Heart left ventricle (tissue), 13 donors: ENCODE measurements around the gene TMEM203.

Experiments
- POLR2A ChIP-seq, 2 donors: fragments of 450-650 bp; IDR thresholded peaks; one replicate each; pipeline ENCODE4 v1.6.1; 2017; ENCODE audit warnings: antibody characterized with exemption in 2 of 2, mild to moderate bottlenecking in 2 of 2, moderate library complexity in 2 of 2
- TF ChIP-seq, protein P1 (sequence below), 12 donors: fragments of 200-600 bp; sonication (generic) in 4 of 12; IDR thresholded peaks; one replicate each; pipeline versions ENCODE4 v1.5.0 to v1.8.0; 2018 to 2022; ENCODE audit warnings: antibody characterized with exemption in 12 of 12, mild to moderate bottlenecking in 5 of 12
- donor health status: ischemic (EF 13 %, LVEDD 7.1; RV severe dilation, severe dysfunction).
- donor health status: DM: no; HTN: yes; CAD: no.
- donor health status: DM: no; HTN: no; CAD: no.
- donor health status: ischemic (EF 25% LVEDD 6.9; RV normal size, moderate dysfunction).
- donor health status: ischemic (EF 25% LVEDD 5.7; RV mildly dilated, moderate dysfunction).
- donor health status: ischemic (EF 35%, LVEDD 5.7; RV mildly dilated, moderate dysfunction).
- donor health status: nonischemic (EF 11% LVEDD 7.7; RV severe dilation, severe dysfunction).
- donor health status: DM: yes; HTN: yes; CAD: no.
- donor health status: PGD.
- donor health status: ischemic (EF 29% LVEDD 5.4; RV normal size, mild dysfunction).
- donor health status: nonischemic (EF 23%, LVEDD 6.1; RV moderate dilation, normal function).

DNA sequence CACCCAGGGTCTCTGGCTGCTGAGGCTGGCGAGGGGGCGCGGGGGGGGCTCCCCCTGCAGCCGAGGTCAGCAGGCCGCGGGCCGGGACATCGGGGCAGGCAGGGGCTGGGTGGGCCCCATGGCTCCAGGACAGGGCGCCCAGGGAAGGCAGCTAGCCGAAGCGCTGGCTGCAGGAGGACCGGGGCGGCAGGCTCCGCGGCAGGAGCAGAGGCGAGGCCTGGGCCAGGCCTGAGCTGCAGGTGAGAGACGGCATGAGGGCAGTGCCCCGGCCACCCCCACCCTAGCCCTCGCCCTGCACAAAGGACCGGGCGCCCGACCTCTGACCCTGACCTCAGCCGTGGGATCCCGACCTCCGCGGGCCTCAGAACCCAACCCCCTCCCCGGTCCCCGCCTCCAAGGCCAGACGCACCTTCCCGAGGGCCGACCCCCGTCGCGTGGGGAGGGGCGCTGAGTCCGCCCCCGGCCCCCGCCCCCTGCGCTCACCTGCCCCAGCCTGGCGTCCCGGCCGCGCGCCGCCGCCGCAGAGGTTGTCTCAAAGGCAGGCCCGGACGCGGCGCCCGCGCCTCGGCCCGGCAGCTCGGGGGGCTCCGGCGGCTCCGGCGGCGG lies 16.2 kb upstream of the TMEM203 start:
- TF ChIP-seq, protein P1, sequence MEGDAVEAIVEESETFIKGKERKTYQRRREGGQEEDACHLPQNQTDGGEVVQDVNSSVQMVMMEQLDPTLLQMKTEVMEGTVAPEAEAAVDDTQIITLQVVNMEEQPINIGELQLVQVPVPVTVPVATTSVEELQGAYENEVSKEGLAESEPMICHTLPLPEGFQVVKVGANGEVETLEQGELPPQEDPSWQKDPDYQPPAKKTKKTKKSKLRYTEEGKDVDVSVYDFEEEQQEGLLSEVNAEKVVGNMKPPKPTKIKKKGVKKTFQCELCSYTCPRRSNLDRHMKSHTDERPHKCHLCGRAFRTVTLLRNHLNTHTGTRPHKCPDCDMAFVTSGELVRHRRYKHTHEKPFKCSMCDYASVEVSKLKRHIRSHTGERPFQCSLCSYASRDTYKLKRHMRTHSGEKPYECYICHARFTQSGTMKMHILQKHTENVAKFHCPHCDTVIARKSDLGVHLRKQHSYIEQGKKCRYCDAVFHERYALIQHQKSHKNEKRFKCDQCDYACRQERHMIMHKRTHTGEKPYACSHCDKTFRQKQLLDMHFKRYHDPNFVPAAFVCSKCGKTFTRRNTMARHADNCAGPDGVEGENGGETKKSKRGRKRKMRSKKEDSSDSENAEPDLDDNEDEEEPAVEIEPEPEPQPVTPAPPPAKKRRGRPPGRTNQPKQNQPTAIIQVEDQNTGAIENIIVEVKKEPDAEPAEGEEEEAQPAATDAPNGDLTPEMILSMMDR (IDR thresholded peaks at IDR 0.05) = no peak
- no peak for TF ChIP-seq POLR2A (IDR thresholded peaks at IDR 0.05)
